Panc1 (cell line): Measurements from ENCODE around the gene RPE. TPM values are rescaled to one million over a fixed set of nuclear protein-coding genes. Genes with fewer than 3 reads are reported as not detected.

Experiments used
- ATAC-seq: fragments of 200-7000 bp; cut with Tn5 transposase; 2 replicates; pipeline ENCODE4 v1.9.1; 2020; ENCODE audit warnings: mild to moderate bottlenecking, moderate library complexity
- BruUV-seq: library from RNA; stranded (reverse); fragments of 400-500 nt; replicated peaks from 2 replicates; lab custom pipeline; 2021; lab: Mats Ljungman, UMichigan
- CTCF ChIA-PET: fragments of 300-600 bp; sonication (Branson Sonifier 250); formaldehyde crosslinking; loops from one replicate; lab custom pipeline; 2022; ENCODE audit warnings: antibody characterized with exemption; lab: Charles Lee
- POLR2A ChIA-PET: fragments of 300-600 bp; sonication (Branson Sonifier 250); formaldehyde crosslinking; loops from one replicate; lab custom pipeline; 2022; ENCODE audit warnings: antibody characterized with exemption; lab: Charles Lee
- DNase-seq: peaks from one replicate; pipeline ENCODE4 v3.0.0-alpha.2; 2010; ENCODE audit warnings: low read depth, low spot score
- H3K27ac ChIP-seq: 2 replicates; pipeline ENCODE4 v1.5.1; 2011; ENCODE audit warnings: mild to moderate bottlenecking, low read length, inconsistent platforms
- H3K27me3 ChIP-seq: fragments of 200-500 bp; sonication (Bioruptor generic); 2 replicates; pipeline ENCODE4 v1.6.0; 2014; ENCODE audit warnings: low read length, inconsistent platforms; ENCODE audit not compliant: control insufficient read depth, insufficient read depth
- H3K36me3 ChIP-seq: fragments of 200-500 bp; sonication (Bioruptor generic); 2 replicates; pipeline ENCODE4 v1.5.1; 2014; ENCODE audit warnings: inconsistent platforms, mild to moderate bottlenecking, low read length, moderate library complexity; ENCODE audit not compliant: control insufficient read depth, insufficient read depth
- H3K4me1 ChIP-seq: 2 replicates; pipeline ENCODE4 v1.5.1; 2011; ENCODE audit warnings: inconsistent platforms, mild to moderate bottlenecking, low read length, moderate library complexity; ENCODE audit not compliant: control insufficient read depth, insufficient read depth
- H3K4me3 ChIP-seq, 2 experiments: 2 replicates each; pipeline ENCODE4 v1.5.1; 2011 to 2012; ENCODE audit warnings: low read depth in 2 of 2, low read length in 2 of 2, mild to moderate bottlenecking in 2 of 2, inconsistent platforms in 1 of 2, moderate library complexity in 1 of 2
- H3K9me3 ChIP-seq: fragments of 200-500 bp; sonication (Bioruptor generic); 2 replicates; pipeline ENCODE4 v1.5.1; 2014; ENCODE audit warnings: low read depth, mild to moderate bottlenecking, inconsistent platforms, low read length, moderate library complexity; ENCODE audit not compliant: control insufficient read depth, insufficient read depth
- POLR2AphosphoS5 ChIP-seq: IDR thresholded peaks from 2 replicates; pipeline ENCODE4 v1.6.1; 2012; ENCODE audit warnings: mild to moderate bottlenecking, low read depth, low read length, moderate library complexity
- SIN3A ChIP-seq: IDR thresholded peaks from 2 replicates; pipeline ENCODE4 v1.6.1; 2012; ENCODE audit warnings: low read depth, mild to moderate bottlenecking, low read length, moderate library complexity, borderline replicate concordance; ENCODE audit not compliant: insufficient read depth
- TCF7L2 ChIP-seq: IDR thresholded peaks from 2 replicates; pipeline ENCODE4 v1.6.1; 2011; ENCODE audit warnings: mild to moderate bottlenecking, low read depth, low read length, inconsistent platforms
- in situ Hi-C: cut with HindIII; loops from 2 replicates; pipeline ENCODE4 v1.10.0; 2016; ENCODE audit warnings: low sequenced_read_pairs, low pct_unique_long_range_greater_than_20kb
- intact Hi-C: fragments of 100-400 bp; cut with micrococcal nuclease; formaldehyde crosslinking; loops from one replicate; pipeline ENCODE4 v1.10.0; 2022; ENCODE audit not compliant: unreplicated experiment
- total RNA-seq: library from RNA; stranded (reverse); gene quantifications from one replicate; pipeline ENCODE4 v1.2.1, GENCODE V29; 2021; ENCODE audit not compliant: unreplicated experiment
- TF ChIP-seq, protein P1 (sequence below), 2 experiments: IDR thresholded peaks; 2 replicates each; pipeline ENCODE4 v1.6.1; 2011 to 2012; ENCODE audit warnings: low read depth in 2 of 2, control low read depth in 1 of 2, low read length in 1 of 2, mild to moderate bottlenecking in 1 of 2, moderate library complexity in 1 of 2; ENCODE audit not compliant: insufficient read depth in 1 of 2
- TF ChIP-seq, protein P2 (sequence below): fragments of 450-650 bp; IDR thresholded peaks from 2 replicates; pipeline ENCODE4 v1.5.1; 2017; ENCODE audit warnings: mild to moderate bottlenecking

RPE gene
- total RNA-seq, 1 experiment from 2014 or later = 100 TPM

- TF ChIP-seq TCF7L2 (no peak), POLR2AphosphoS5 (no peak), SIN3A (no peak)
- TF ChIP-seq, protein P1, sequence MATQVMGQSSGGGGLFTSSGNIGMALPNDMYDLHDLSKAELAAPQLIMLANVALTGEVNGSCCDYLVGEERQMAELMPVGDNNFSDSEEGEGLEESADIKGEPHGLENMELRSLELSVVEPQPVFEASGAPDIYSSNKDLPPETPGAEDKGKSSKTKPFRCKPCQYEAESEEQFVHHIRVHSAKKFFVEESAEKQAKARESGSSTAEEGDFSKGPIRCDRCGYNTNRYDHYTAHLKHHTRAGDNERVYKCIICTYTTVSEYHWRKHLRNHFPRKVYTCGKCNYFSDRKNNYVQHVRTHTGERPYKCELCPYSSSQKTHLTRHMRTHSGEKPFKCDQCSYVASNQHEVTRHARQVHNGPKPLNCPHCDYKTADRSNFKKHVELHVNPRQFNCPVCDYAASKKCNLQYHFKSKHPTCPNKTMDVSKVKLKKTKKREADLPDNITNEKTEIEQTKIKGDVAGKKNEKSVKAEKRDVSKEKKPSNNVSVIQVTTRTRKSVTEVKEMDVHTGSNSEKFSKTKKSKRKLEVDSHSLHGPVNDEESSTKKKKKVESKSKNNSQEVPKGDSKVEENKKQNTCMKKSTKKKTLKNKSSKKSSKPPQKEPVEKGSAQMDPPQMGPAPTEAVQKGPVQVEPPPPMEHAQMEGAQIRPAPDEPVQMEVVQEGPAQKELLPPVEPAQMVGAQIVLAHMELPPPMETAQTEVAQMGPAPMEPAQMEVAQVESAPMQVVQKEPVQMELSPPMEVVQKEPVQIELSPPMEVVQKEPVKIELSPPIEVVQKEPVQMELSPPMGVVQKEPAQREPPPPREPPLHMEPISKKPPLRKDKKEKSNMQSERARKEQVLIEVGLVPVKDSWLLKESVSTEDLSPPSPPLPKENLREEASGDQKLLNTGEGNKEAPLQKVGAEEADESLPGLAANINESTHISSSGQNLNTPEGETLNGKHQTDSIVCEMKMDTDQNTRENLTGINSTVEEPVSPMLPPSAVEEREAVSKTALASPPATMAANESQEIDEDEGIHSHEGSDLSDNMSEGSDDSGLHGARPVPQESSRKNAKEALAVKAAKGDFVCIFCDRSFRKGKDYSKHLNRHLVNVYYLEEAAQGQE (IDR thresholded peaks at IDR 0.05; ENCODE audit: insufficient read depth in 1 of 2, low read depth in 2 of 2, low read length in 1 of 2) = no peak
- TF ChIP-seq, protein P2, sequence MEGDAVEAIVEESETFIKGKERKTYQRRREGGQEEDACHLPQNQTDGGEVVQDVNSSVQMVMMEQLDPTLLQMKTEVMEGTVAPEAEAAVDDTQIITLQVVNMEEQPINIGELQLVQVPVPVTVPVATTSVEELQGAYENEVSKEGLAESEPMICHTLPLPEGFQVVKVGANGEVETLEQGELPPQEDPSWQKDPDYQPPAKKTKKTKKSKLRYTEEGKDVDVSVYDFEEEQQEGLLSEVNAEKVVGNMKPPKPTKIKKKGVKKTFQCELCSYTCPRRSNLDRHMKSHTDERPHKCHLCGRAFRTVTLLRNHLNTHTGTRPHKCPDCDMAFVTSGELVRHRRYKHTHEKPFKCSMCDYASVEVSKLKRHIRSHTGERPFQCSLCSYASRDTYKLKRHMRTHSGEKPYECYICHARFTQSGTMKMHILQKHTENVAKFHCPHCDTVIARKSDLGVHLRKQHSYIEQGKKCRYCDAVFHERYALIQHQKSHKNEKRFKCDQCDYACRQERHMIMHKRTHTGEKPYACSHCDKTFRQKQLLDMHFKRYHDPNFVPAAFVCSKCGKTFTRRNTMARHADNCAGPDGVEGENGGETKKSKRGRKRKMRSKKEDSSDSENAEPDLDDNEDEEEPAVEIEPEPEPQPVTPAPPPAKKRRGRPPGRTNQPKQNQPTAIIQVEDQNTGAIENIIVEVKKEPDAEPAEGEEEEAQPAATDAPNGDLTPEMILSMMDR = no peak
- Histone ChIP-seq H3K27ac (no peak overlapping the region), H3K4me1 (no peaks in the 10 kb centered on the region), H3K9me3 (no peaks in the 10 kb centered on the region), H3K36me3 (no peaks in the 10 kb centered on the region), H3K4me3 (no peak overlapping the region), H3K27me3 (peaks cover 3% of the 10 kb centered on the region; the same call in 1 of the 2 replicates)
- no peak for DNase-seq
- ChIA-PET POLR2A (no interaction called here), CTCF (no interaction called here)
- intact Hi-C loops = loop anchor here (10.0 kb wide), 1 partner anchor 545 kb away; the partner anchor contains the start of gene MAP2
- no peak for ATAC-seq
- in situ Hi-C loops = no loop called here
- no TSS peak for BruUV-seq
These were observed 32.7 kb upstream of the RPE start for GRCh38 chr2:209969692-209970091.

DNA sequence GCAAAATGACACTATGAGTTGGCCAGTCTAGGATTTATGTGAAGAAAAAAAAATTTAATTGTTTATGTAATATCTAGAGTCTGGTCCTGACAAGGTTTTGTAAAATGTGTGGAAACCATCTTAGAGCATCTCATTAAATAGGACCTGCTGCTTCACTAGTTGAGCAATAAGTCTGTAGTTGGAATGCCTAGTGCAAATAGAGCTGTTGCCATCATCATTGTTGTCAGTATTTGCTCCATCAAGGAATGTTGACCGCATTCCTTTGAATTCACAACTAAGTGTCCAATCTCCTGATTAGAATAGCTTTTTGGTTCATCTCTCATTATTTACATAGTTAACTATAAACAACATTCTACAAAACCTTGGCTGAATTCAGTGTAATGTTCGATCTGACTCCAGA is 32.2 kb upstream of the RPE start:
- no peak for ATAC-seq
- DNase-seq = no peak
- TF ChIP-seq, protein P2 = no peak
- TF ChIP-seq, protein P1 (IDR thresholded peaks at IDR 0.05; ENCODE audit: insufficient read depth in 1 of 2, low read depth in 2 of 2, low read length in 1 of 2) = no peak
- TF ChIP-seq SIN3A = no peak
- TF ChIP-seq POLR2AphosphoS5 = no peak
- TF ChIP-seq TCF7L2 = no peak
- intact Hi-C loops = no loop called here
- POLR2A ChIA-PET = no interaction called here
- in situ Hi-C loops = no loop called here
- no TSS peak for BruUV-seq
- CTCF ChIA-PET = no interaction called here
- H3K9me3 ChIP-seq = no peaks in the 10 kb centered on the region
- no peak overlapping the region for H3K4me3 ChIP-seq
- H3K27ac ChIP-seq = no peak overlapping the region
- no peaks in the 10 kb centered on the region for H3K36me3 ChIP-seq
- H3K4me1 ChIP-seq = no peaks in the 10 kb centered on the region
- peaks cover 3% of the 10 kb centered on the region for H3K27me3 ChIP-seq
